GM12872 (cell line): ENCODE data around the gene SNX25.

ENCODE experiments used
- TF ChIP-seq, protein P1 (sequence below): IDR thresholded peaks from 3 replicates; pipeline ENCODE4 v1.5.1; 2011; ENCODE audit warnings: low read depth, mild to moderate bottlenecking, low read length, moderate library complexity; ENCODE audit not compliant: insufficient read depth

SNX25 gene

DNA sequence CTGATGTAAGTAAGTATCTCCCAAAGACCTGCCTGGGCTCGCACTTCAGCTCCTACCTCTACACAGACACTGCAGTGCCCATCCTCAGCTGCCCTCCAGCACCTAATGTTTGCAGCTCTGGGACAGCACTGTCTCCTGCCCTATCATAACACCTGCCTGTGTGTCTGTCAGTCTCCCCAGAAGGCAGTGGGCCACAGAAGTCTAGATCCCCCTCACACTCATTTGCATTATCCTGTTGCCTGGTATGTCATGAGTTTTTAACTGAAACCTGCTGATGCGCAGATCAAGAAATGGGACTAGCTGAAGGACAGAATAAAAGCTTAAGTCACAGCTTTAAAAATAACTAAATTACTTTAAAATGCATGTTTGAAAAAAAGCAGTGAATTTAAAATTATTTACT is 143.3 kb downstream of the SNX25 start:
- TF ChIP-seq, protein P1, sequence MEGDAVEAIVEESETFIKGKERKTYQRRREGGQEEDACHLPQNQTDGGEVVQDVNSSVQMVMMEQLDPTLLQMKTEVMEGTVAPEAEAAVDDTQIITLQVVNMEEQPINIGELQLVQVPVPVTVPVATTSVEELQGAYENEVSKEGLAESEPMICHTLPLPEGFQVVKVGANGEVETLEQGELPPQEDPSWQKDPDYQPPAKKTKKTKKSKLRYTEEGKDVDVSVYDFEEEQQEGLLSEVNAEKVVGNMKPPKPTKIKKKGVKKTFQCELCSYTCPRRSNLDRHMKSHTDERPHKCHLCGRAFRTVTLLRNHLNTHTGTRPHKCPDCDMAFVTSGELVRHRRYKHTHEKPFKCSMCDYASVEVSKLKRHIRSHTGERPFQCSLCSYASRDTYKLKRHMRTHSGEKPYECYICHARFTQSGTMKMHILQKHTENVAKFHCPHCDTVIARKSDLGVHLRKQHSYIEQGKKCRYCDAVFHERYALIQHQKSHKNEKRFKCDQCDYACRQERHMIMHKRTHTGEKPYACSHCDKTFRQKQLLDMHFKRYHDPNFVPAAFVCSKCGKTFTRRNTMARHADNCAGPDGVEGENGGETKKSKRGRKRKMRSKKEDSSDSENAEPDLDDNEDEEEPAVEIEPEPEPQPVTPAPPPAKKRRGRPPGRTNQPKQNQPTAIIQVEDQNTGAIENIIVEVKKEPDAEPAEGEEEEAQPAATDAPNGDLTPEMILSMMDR, result no peak

DNA sequence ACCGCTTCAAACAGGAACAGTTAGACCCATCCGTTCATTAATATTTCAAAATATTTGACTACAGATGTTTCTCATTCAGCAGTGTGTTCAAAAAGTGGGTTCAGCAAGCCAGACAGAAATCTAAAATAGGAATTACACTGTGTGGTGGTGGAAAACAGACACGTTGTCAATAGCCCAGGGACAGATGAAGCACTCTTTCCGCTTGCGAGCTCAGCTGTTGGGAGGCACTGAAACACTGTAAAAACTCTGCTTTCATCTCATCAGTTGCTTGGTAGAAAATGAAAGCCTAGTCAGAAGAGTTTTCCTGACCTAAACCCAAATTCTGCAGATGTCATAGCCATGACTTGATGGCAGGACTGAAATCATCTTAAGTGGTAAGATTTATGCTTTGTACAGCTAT is 147.8 kb downstream of the SNX25 start:
- TF ChIP-seq, protein P1, result no peak

DNA sequence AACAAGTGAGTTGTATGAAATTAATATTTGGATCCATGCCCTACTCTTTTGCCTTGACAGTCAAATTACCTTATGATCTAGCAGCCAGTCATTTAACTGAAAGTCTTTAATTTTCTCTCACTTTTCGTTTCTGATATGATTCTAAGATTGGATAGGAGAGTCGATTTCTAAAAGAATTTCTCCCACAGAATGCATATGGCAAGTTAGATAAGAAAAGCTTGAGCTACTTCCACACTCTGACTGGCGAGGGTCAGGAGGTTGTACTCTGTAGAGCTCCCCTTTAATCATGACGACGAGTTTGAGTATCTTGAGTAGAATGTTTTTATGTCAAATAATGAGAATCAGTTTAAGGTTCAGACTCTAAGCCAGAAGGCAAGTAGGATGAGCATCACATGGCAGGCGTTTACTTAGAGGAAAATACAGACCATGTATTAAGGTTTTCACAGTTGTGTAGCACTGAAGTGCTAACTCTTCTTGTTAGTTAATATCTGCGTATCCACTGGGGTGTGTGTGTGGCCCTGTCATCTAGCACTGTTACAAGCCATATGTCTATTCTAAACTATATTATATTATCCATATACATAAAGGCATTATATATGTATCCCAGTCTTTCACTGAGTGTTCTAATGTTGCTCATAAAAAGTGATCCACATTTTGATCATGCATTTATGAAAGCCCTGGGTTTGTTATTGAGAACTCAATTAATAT is 148.5 kb downstream of the SNX25 start:
- TF ChIP-seq, protein P1, result no peak

DNA sequence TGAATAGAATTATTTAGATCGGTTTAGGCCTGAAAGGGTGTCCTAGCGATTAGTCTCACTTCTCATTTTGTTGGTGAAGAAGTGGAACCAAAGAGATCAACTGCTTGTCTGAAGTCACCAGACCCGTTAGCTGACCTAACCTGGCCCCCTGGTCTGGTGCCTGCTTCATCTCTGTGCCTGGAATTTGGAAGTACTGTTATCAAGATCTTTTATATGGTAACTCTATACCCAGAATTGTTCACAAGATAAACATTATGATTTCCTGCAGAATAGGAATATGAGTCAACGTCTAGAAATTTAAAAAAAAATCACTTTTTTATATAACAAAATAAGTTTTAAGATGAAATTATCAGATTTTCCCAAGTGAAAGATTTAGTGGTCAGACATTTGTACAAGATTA is 149.1 kb downstream of the SNX25 start:
- TF ChIP-seq, protein P1, result no peak

DNA sequence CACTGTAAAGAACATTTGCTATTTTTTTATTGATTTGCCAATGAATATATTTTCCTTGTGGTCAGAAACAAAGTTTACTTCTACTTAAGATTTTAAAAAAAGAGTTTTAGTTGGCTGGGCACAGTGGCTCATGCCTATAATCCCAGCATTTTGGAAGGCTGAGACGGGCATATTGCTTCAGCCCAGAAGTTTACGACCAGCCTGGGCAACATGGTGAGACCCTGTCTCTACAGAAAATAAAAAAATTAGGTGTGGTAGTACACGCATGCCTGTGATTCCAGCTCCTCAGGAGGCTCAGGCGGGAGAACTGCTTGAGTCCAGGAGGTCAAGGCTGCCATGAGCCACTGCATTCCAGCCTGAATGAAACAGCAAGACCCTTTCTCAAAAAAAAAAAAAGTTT is 149.6 kb downstream of the SNX25 start:
- TF ChIP-seq, protein P1, result no peak

DNA sequence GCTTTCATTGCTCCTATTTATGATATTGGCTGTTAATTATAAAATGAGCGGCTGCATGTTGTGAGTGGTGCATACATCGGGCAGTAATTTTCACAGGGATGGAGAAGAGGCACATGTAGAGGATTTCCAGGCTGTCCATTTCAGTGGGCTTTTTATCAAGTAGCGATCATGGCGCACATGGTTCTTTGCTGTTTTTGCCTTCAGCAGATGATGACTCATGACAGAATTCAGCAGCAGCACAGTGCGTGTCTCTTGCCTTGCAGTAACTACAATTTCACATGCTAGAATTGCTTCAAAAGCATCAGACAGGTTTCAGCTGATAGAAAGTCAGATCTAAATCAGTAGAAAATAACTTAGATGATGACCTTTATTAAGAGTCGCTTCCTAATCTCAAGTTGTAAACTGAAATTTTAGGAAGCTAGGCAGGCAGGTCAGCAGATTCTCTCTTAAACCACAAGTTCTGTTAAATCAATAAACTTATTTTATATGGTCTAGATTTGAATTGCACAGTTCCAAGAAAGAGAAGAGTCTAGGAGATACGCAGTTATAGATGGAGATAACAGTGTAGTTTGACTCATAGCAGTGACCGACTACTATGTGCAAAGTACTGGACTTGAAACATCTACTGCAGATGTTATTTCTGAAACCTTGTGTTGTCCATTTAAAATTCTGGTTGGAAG is 150.5 kb downstream of the SNX25 start:
- TF ChIP-seq, protein P1, result no peak

DNA sequence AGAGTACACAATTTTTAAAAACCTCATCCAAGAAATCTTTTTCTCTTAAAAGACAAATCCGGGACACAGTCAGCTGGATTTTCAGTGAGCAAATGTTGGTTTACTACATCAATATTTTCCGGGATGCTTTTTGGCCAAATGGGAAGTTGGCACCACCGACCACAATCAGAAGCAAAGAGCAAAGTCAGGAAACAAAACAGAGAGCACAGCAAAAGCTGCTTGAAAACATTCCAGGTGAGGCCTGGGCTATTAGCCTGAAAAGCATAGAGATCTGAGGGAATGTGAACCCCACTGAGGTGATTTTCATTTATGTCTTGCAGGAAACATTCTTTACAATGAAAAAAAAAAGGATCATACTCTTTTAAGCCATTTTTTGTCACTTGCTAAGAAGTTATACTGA is 152.5 kb downstream of the SNX25 start:
- TF ChIP-seq, protein P1, result no peak
